Body of pancreas (tissue), 4 donors: ENCODE measurements around the gene CACNA2D4. TPM values are rescaled to one million over a fixed set of nuclear protein-coding genes. Genes with fewer than 3 reads are reported as not detected.

Experiments
- ATAC-seq: fragments of 150-250 bp; one replicate; pipeline ENCODE4 v1.9.1; 2016
- DNase-seq, 4 donors: peaks; one replicate each; pipeline ENCODE4 v3.0.0-alpha.2; 2019
- H3K27ac ChIP-seq, 4 donors: fragments of 200-600 bp; sonication (generic); 1 replicate in 3 of 4; 2 replicates in 1 of 4; pipeline versions ENCODE4 v1.5.1 to v1.6.1; 2016 to 2019; ENCODE audit warnings: mild to moderate bottlenecking in 1 of 4, mixed read lengths in 1 of 4, moderate library complexity in 1 of 4
- H3K27me3 ChIP-seq, 2 donors: fragments of 200-600 bp; sonication (generic); one replicate each; pipeline ENCODE4 v1.6.0; 2016; ENCODE audit warnings: mild to moderate bottlenecking in 1 of 2
- H3K36me3 ChIP-seq, 2 donors: fragments of 200-600 bp; sonication (generic); replicated peaks in 1 of 2; 2 replicates each; pipeline ENCODE4 v1.5.1; 2016; ENCODE audit warnings: low read depth in 2 of 2; ENCODE audit not compliant: insufficient read depth in 1 of 2
- H3K4me1 ChIP-seq: fragments of 200-600 bp; sonication (generic); one replicate; pipeline ENCODE4 v1.6.0; 2016
- H3K4me3 ChIP-seq, 2 donors: fragments of 200-600 bp; sonication (generic); 1 replicate in 1 of 2; 2 replicates in 1 of 2; pipeline ENCODE4 v1.5.1; 2016 to 2019
- H3K9me3 ChIP-seq, 3 donors: fragments of 200-600 bp; sonication (generic); 1 replicate in 2 of 3; 2 replicates in 1 of 3; pipeline ENCODE4 v1.5.1; 2016
- POLR2A ChIP-seq, 3 donors: fragments of 450-650 bp; IDR thresholded peaks; one replicate each; pipeline ENCODE4 v1.6.1; 2016; ENCODE audit warnings: antibody characterized with exemption in 3 of 3, mild to moderate bottlenecking in 2 of 3
- WGBS, 2 donors: methylation state at CpG; one replicate each; pipeline ENCODE4 v1.1.5; 2017; 5-methylcytosine and 5-hydroxymethylcytosine counted together
- intact Hi-C: fragments of 100-400 bp; cut with DNase I; formaldehyde crosslinking; loops from one replicate; pipeline ENCODE4 v1.15.1; 2023
- total RNA-seq, 2 donors: library from RNA; depleted of rRNA; stranded (reverse); fragments of >200 nt; gene quantifications; one replicate each; pipeline ENCODE4 v1.1.0, GENCODE V29; 2016
- TF ChIP-seq, protein P1 (sequence below), 7 experiments: fragments of 450-650 bp in 4 of 7; fragments of 200-600 bp in 3 of 7; sonication (generic) in 3 of 7; IDR thresholded peaks; one replicate each; pipeline ENCODE4 v1.5.1; 2016 to 2019; ENCODE audit warnings: antibody characterized with exemption in 7 of 7

CACNA2D4 gene
- total RNA-seq, 2 donors from 2014 or later, result 3.6 TPM; not detected in 1

DNA sequence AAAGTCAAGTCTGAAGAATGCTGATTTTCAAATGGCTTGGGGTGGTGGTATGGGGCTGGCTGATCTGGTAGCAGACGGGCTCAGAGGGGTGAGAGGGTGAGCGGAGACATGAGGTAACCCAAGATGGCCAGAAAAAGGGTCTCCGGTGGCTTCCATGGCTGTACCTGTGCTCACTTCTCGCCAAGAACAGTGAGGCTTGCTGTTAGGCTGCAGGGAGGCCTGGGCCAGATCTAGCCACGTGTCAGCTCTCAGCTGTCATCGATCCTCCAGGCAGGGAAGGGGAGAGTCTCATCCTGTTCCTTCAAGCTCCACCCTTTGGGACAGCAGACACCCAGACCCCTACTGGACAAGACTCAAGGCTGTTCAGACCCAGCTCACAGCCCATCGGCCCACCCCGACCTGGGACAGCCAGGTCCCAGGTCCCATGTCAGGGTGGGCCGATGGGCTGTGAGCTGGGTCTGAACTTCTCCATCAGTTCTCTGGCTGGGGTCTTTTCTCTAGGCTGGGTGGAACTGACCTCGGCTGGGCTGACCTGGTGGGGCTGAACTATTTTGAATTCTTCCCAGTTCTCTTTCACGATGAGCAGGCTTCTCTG is 89.0 kb downstream of the CACNA2D4 start:
- intact Hi-C loops, result no loop called here
- 74 to 78% methylated on average over 7 to 11 of the region's 11 CpGs for WGBS, 2 donors
- no peak for DNase-seq
- TF ChIP-seq POLR2A (IDR thresholded peaks at IDR 0.05), result no peak
- TF ChIP-seq, protein P1, sequence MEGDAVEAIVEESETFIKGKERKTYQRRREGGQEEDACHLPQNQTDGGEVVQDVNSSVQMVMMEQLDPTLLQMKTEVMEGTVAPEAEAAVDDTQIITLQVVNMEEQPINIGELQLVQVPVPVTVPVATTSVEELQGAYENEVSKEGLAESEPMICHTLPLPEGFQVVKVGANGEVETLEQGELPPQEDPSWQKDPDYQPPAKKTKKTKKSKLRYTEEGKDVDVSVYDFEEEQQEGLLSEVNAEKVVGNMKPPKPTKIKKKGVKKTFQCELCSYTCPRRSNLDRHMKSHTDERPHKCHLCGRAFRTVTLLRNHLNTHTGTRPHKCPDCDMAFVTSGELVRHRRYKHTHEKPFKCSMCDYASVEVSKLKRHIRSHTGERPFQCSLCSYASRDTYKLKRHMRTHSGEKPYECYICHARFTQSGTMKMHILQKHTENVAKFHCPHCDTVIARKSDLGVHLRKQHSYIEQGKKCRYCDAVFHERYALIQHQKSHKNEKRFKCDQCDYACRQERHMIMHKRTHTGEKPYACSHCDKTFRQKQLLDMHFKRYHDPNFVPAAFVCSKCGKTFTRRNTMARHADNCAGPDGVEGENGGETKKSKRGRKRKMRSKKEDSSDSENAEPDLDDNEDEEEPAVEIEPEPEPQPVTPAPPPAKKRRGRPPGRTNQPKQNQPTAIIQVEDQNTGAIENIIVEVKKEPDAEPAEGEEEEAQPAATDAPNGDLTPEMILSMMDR (IDR thresholded peaks at IDR 0.05), result no peak
- peaks cover 16% of the 10 kb centered on the region for H3K4me1 ChIP-seq
- H3K36me3 ChIP-seq, result no peaks in the 10 kb centered on the region
- no peak overlapping the region for H3K27ac ChIP-seq
- H3K9me3 ChIP-seq, result no peaks in the 10 kb centered on the region
- H3K4me3 ChIP-seq, result no peak overlapping the region
- no peak for ATAC-seq
- no peaks in the 10 kb centered on the region for H3K27me3 ChIP-seq

DNA sequence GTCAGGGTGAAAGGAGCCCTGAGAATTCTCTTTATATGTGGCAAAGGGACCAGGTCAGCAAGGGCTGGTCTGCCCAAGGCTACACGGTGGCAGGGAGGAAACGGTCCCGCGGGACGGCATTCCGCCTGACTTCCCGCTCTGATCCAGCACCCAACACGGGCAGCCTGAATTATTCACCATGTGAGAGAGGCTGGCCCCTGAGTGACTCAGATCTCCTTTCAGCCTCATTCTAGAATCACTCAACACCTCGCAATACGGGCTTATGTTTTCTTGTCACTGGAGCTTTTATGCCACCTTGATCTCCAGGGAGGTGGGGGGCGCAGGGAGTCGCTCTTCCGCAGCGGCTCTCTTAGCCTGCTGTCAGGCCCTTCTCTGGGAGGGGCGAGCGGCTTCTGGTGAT is 89.6 kb downstream of the CACNA2D4 start:
- H3K4me1 ChIP-seq, result peaks cover 16% of the 10 kb centered on the region
- ATAC-seq (no peak), DNase-seq (no peak)
- H3K9me3 ChIP-seq, result no peaks in the 10 kb centered on the region
- H3K4me3 ChIP-seq, result no peak overlapping the region
- no peaks in the 10 kb centered on the region for H3K27me3 ChIP-seq
- H3K36me3 ChIP-seq, result no peaks in the 10 kb centered on the region
- no peak for TF ChIP-seq POLR2A (IDR thresholded peaks at IDR 0.05)
- TF ChIP-seq, protein P1 (IDR thresholded peaks at IDR 0.05), result no peak
- WGBS, 2 donors, result 79 to 80% methylated on average over 16 of the region's 16 CpGs
- H3K27ac ChIP-seq, result no peak overlapping the region
- intact Hi-C loops, result no loop called here

- H3K27me3 ChIP-seq, result no peaks in the 10 kb centered on the region
- H3K4me3 ChIP-seq, result no peak overlapping the region
- no peak overlapping the region for H3K27ac ChIP-seq
- WGBS, 2 donors, result 74 to 77% methylated on average over 10 to 37 of the region's 38 CpGs
- no peak for ATAC-seq
- H3K9me3 ChIP-seq, result no peaks in the 10 kb centered on the region
- DNase-seq, result no peak
- no peaks in the 10 kb centered on the region for H3K36me3 ChIP-seq
- peaks cover 16% of the 10 kb centered on the region for H3K4me1 ChIP-seq
- intact Hi-C loops, result no loop called here
- TF ChIP-seq POLR2A (IDR thresholded peaks at IDR 0.05), result no peak
- TF ChIP-seq, protein P1 (IDR thresholded peaks at IDR 0.05), result no peak
These were observed 90.3 kb downstream of the CACNA2D4 start for GRCh38 chr12:1827826-1828805.

GRCh38 chr12:1826867-1827705 is 91.4 kb downstream of the CACNA2D4 start:
- no peak for ATAC-seq
- no peak for DNase-seq
- H3K27ac ChIP-seq, result no peak overlapping the region
- intact Hi-C loops, result no loop called here
- peaks cover 16% of the 10 kb centered on the region for H3K4me1 ChIP-seq
- H3K36me3 ChIP-seq, result no peaks in the 10 kb centered on the region
- TF ChIP-seq POLR2A (IDR thresholded peaks at IDR 0.05), result no peak
- TF ChIP-seq, protein P1 (IDR thresholded peaks at IDR 0.05), result no peak
- H3K9me3 ChIP-seq, result no peaks in the 10 kb centered on the region
- H3K27me3 ChIP-seq, result no peaks in the 10 kb centered on the region
- H3K4me3 ChIP-seq, result no peak overlapping the region
- 77 to 78% methylated on average over 17 to 25 of the region's 25 CpGs for WGBS, 2 donors
